Forelimb muscle (tissue), 1 donor: ENCODE data around the gene DPEP2. TPM values are rescaled to one million over a fixed set of nuclear protein-coding genes. Genes with fewer than 3 reads are reported as not detected.
"Not testable (repeated sequence)": the region's sequence is repeated elsewhere in the genome, so short reads cannot be mapped to it uniquely, and the experiment has no call there.

Experiments used
- DNase-seq: peaks from one replicate; pipeline ENCODE4 v3.0.0-alpha.2; 2013; ENCODE audit warnings: low read depth
- polyA plus RNA-seq: library from polyadenylated mRNA; unstranded; fragments of 120-200 nt; gene quantifications from one replicate; pipeline ENCODE4 v1.2.1, GENCODE V29; 2013; ENCODE audit not compliant: insufficient read length

DPEP2 gene
- 1.5 TPM for polyA plus RNA-seq

- not testable (repeated sequence) for DNase-seq
These were observed at the start of gene DPEP2 for GRCh38 chr16:67998779-67999688. Gene DPEP2 (minus strand): TSS chr16:67999484. CDS start chr16:67993212, 6,272 bp downstream.

GRCh38 chr16:68047987-68048386 is 48.7 kb upstream of the DPEP2 start:
- no peak for DNase-seq

GRCh38 chr16:68046106-68046505 is 46.8 kb upstream of the DPEP2 start:
- DNase-seq = no peak

- no peak for DNase-seq
These were observed 42.5 kb upstream of the DPEP2 start for GRCh38 chr16:68041783-68042182.

- no peak for DNase-seq
These were observed 41.4 kb upstream of the DPEP2 start for GRCh38 chr16:68040506-68041288.

GRCh38 chr16:68037841-68038597 is 38.7 kb upstream of the DPEP2 start:
- no peak for DNase-seq

GRCh38 chr16:68035227-68035626 is 35.9 kb upstream of the DPEP2 start:
- DNase-seq = no peak

GRCh38 chr16:68033101-68033500 is 33.8 kb upstream of the DPEP2 start:
- no peak for DNase-seq

GRCh38 chr16:68031951-68032350 is 32.7 kb upstream of the DPEP2 start:
- DNase-seq = no peak

- not testable (repeated sequence) for DNase-seq
These were observed 30.8 kb upstream of the DPEP2 start for GRCh38 chr16:68030108-68030507.

GRCh38 chr16:68028996-68029395 is 29.7 kb upstream of the DPEP2 start:
- DNase-seq = no peak

GRCh38 chr16:68022728-68023537 is 23.6 kb upstream of the DPEP2 start, which contains the start of the genes DDX28 and DUS2:
Gene DDX28 (minus strand): TSS chr16:68023232. CDS start chr16:68023202, 30 bp downstream.
Gene DUS2 (plus strand): TSS chr16:68023284. CDS start chr16:68038024, 14,740 bp downstream.
- peak; percentile 86 for DNase-seq

- no peak for DNase-seq
These were observed 23.0 kb upstream of the DPEP2 start for GRCh38 chr16:68022278-68022727.

GRCh38 chr16:68021490-68021889 is 22.2 kb upstream of the DPEP2 start:
- DNase-seq = no peak

GRCh38 chr16:68019167-68019680 is 19.9 kb upstream of the DPEP2 start:
- DNase-seq = no peak

- no peak for DNase-seq
These were observed 16.4 kb upstream of the DPEP2 start, which contains the start of gene DPEP2NB for GRCh38 chr16:68015681-68016080. Gene DPEP2NB (minus strand): TSS chr16:68015911. CDS start chr16:68015770, 141 bp downstream.

GRCh38 chr16:68013440-68013839 is 14.2 kb upstream of the DPEP2 start:
- DNase-seq = no peak

- DNase-seq = not testable (repeated sequence)
These were observed 10.6 kb upstream of the DPEP2 start for GRCh38 chr16:68009872-68010271.

- no peak for DNase-seq
These were observed 10.0 kb upstream of the DPEP2 start for GRCh38 chr16:68009157-68009735.

GRCh38 chr16:68005786-68006286 is 6.6 kb upstream of the DPEP2 start:
- DNase-seq = peak; percentile 17
